Skeletal muscle cell (primary cell): ENCODE measurements around the gene SFTA2.
A peak's percentile ranks its signal among the peaks of the same experiment; 100 is the strongest.

ENCODE experiments used
- DNase-seq: peaks from one replicate; pipeline ENCODE4 v3.0.0-alpha.2; 2010; ENCODE audit warnings: low read depth
- H3K4me3 ChIP-seq: 2 replicates; pipeline ENCODE4 v1.5.1; 2011; ENCODE audit warnings: low read depth, mild to moderate bottlenecking, control low read depth, low read length, moderate library complexity

SFTA2 gene

DNA sequence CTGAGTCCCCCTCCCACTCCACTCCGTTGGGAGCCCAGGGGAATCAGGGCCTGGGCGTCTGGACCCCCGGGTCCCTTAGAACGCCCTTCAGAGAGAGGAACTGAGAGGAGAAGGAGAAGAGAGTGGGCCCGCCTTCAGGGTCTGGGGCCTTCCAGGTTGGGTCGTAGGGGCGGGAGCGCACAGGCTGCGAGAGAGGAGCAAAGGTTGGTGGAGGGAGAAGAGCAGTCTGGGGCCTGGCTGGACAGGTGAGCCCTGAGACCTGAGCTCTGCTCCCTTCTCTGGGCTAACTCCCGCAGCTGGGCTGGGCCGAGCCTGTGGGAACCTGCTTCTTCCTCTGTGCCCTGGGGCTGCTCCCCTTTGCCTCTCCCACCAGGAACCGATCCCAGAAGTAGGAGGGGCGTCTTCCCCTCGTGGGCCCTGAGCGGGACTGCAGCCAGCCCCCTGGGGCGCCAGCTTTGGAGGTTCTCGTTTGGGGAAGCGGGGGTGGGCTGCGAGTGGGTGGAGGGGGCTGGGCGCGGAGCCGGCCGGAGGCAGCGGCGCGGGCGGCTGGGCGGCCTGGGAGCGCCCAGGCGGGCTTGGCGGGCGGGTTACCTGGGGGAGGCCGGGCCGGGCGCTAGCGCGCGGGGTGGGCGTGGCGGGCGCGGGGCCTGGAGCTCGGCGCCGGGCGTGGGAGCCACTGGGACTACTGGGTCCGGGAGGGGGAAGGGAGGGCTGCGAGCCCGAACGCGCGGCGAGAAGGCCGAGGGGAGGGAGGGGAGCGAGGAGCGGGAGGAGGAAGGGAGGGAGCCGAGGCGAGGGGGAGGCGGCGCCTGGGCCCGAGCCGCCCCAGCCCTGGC, 48.1 kb downstream of the SFTA2 start, which contains the start of gene DDR1:
DDR1 (plus strand) TSS at position 835 of the 836 bp plus-strand sequence. CDS start 4,211 bp downstream, outside the sequence.
- peak within 1 kb of the TSS; percentile 76 for H3K4me3 ChIP-seq
- no peak for DNase-seq

DNA sequence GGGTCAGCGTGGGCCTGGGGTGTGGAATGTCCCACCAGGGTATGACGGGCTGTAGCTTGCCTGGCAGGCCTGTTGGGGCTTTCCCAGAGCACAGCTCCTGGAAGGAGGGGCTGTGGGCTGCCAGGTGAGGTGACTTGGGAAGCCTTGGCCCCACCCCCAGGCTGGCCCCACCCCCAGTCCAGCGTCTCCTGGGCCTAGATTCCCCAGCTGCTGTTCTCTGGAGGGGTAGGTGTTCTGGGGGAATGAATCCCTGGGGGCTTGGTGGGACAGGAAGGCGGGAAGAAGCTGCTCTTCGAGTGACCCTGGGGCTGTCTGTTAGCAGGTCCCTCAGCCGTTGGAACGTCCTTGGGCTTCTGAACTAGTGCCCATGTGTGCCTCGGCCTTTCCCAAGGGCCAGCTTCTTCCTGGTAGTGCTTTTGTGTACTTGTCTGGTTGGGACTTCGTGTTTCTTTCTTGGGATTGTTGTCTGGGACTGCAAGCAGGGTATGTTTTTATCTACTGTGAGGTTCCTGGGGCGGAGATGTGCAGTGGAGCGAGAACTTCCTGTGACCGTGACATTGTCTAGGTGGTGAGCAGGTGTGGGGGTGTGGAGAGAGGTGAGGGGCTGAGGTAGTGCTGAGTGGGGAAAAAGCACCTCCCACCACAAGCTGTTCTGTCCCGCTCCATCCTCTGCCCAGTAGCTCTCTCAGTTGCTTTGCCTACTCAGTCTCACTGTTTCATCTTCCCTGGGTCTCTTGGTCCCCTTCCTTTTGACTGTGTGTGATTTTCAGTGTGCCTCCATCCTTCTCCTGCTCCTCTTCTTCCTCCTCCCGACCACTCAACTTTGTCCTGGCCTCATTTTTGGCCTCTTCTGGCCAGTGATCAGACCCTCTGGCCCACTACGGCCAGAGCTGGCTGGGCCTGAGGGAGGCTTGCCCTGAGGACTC, 48.9 kb downstream of the SFTA2 start:
- DNase-seq, result no peak
- peak overlapping the region; percentile 76 for H3K4me3 ChIP-seq

DNA sequence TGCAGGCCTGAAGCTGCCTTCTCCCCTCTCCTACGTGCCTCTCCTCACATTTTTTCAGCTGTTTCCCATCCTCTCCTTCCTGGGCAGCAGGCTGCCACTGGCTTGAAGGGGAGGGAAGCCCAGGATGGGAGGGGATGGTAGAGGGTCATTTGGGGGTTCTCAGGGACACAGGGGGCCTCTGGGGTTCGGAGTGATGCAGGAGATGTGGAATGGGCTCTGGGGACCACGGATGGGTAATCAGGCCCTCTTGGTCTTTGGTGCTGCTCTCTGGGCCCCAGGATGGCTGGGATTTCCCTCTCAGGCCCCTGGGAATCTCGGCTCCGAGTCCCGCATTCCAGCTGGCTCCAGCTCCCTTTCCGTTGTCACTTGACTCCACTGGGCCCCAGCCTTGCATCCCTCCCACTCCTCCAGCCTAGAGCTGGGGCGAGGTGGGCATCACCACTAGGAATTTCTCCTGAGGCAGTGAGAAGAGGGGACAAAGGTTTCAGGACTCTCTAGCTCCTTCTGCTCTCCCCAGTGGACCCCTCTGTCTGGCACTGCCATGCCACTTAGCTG, 49.7 kb downstream of the SFTA2 start:
- no peak for DNase-seq
- peak overlapping the region; percentile 16 for H3K4me3 ChIP-seq

GRCh38 chr6:30881392-30882203, 50.4 kb downstream of the SFTA2 start:
- H3K4me3 ChIP-seq, result peak overlapping the region; percentile 34

More at GRCh38 chr6:30881392-30882203, 50.4 kb downstream of the SFTA2 start:
- peak; percentile 36 for DNase-seq
